ENCODE measurements around the gene ENAH. TPM values are rescaled to one million over a fixed set of nuclear protein-coding genes. Genes with fewer than 3 reads are reported as not detected.
A peak's percentile ranks its signal among the peaks of the same experiment; 100 is the strongest.

ENAH gene
- total and polyA plus RNA-seq, 4 donors = 47.3 to 415 (median 115) TPM

DNA sequence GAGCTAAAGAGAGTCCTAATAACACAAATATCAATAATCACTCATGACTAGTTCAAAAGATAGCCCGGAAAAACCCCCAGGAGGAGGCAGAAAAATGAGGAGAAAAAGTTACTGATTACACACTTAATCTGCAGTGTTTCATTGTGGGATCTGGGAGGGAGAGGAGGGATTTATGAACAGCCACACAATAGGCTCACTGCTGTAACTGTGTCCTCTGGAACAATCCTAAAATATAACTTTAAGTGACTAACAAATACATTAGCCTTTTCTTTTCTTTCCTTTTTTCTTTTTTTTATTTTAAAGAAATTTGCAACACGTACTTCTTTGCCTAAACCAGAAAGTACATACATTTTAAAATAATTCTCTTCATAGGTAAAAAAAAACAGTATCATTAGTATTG, 118.8 kb downstream of the ENAH start:
- DNase-seq = no peak
- H3K9me3 ChIP-seq (ENCODE audit: control insufficient read depth, low read length) = no peaks in the 10 kb centered on the region
- WGBS, 2 donors = 94% methylated on average over 2 of the region's 2 CpGs
- ATAC-seq (ENCODE audit: low FRiP score) = no peak
- H3K27ac ChIP-seq (ENCODE audit: low read depth in 1 of 2, low read length in 2 of 2) = no peak overlapping the region
- H3K4me1 ChIP-seq (ENCODE audit: control insufficient read depth in 1 of 2, insufficient read depth in 2 of 2, low read length in 2 of 2) = no peaks in the 10 kb centered on the region
- intact Hi-C loops (cut with DNase I) = no loop called here
- H3K27me3 ChIP-seq (ENCODE audit: control insufficient read depth in 1 of 2, insufficient read depth in 2 of 2, low read length in 1 of 2) = no peaks in the 10 kb centered on the region
- H3K4me3 ChIP-seq (ENCODE audit: low read length in 2 of 2) = no peak overlapping the region
- H3K36me3 ChIP-seq (ENCODE audit: control insufficient read depth in 1 of 2, insufficient read depth in 2 of 2, low read length in 1 of 2) = no peaks in the 10 kb centered on the region

- no peaks in the 10 kb centered on the region for H3K4me1 ChIP-seq (ENCODE audit: control insufficient read depth in 1 of 2, insufficient read depth in 2 of 2, low read length in 2 of 2)
- no peak overlapping the region for H3K4me3 ChIP-seq (ENCODE audit: low read length in 2 of 2)
- no peaks in the 10 kb centered on the region for H3K27me3 ChIP-seq (ENCODE audit: control insufficient read depth in 1 of 2, insufficient read depth in 2 of 2, low read length in 1 of 2)
- no peak for ATAC-seq (ENCODE audit: low FRiP score)
- no peak overlapping the region for H3K27ac ChIP-seq (ENCODE audit: low read depth in 1 of 2, low read length in 2 of 2)
- DNase-seq = no peak
- H3K36me3 ChIP-seq (ENCODE audit: control insufficient read depth in 1 of 2, insufficient read depth in 2 of 2, low read length in 1 of 2) = no peaks in the 10 kb centered on the region
- intact Hi-C loops (cut with DNase I) = no loop called here
- no peaks in the 10 kb centered on the region for H3K9me3 ChIP-seq (ENCODE audit: control insufficient read depth, low read length)
- WGBS, 2 donors = 92 to 93% methylated on average over 1 of the region's 1 CpG
Measured at GRCh38 chr1:225533238-225533637, 119.7 kb downstream of the ENAH start.

DNA sequence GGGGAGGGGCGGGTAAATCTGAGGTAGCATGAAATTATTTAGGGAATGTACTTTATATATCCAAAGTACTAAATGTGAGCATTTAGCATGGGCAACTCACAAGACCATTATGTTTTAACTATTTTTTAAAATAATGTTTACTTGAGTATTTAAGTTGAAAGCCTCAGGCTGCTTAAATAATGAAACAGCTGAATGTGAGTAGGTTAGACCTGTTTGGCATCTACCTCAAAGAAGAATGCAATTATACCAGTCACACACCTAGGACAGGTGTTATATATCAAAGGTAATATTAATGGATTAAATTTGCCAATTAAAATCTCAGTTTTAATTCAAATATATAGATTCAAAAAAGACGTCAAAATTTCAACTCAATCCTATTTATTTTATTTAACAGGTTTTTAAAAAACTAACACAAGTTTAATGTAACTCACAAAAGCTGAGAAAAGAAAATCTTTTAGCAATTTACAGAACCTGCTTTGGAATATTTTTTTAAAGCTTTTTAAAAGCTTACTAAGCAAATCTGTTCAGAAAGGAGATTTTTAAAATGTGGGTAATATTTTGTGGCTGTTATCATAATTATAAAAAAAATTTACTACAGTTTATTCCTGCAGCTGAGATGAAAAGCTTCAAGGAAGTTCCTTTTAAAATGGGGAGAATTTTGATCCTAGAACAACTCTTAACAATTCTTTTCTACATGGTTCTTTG, 120.5 kb downstream of the ENAH start:
- H3K36me3 ChIP-seq (ENCODE audit: control insufficient read depth in 1 of 2, insufficient read depth in 2 of 2, low read length in 1 of 2) = no peaks in the 10 kb centered on the region
- no peaks in the 10 kb centered on the region for H3K27me3 ChIP-seq (ENCODE audit: control insufficient read depth in 1 of 2, insufficient read depth in 2 of 2, low read length in 1 of 2)
- intact Hi-C loops (cut with DNase I) = no loop called here
- no peak overlapping the region for H3K27ac ChIP-seq (ENCODE audit: low read depth in 1 of 2, low read length in 2 of 2)
- H3K4me3 ChIP-seq (ENCODE audit: low read length in 2 of 2) = no peak overlapping the region
- 79 to 84% methylated on average over 2 of the region's 2 CpGs for WGBS, 2 donors
- no peak for DNase-seq
- no peaks in the 10 kb centered on the region for H3K9me3 ChIP-seq (ENCODE audit: control insufficient read depth, low read length)
- no peak for ATAC-seq (ENCODE audit: low FRiP score)
- H3K4me1 ChIP-seq (ENCODE audit: control insufficient read depth in 1 of 2, insufficient read depth in 2 of 2, low read length in 2 of 2) = peaks cover 0 to 2% of the 10 kb centered on the region in 2 donors

DNA sequence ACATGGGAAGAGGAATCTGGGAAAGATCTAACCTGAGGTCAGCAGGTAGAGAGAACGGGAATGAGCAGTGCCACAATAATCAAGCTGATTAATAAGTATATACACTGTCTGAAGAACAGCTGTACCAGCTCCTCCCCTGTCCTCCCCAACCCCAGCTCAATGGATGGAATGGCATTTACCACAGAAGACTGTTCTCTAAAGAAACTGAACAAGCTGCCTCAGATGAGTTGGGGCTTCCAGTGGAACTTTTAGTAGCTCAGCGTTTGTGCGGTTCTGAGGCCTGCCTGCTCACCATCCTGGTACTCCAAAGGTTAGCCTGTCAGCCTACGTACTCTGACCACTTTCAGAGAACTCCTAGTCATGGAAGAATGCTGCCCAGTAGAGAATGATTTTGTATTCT, 123.2 kb downstream of the ENAH start:
- H3K27ac ChIP-seq (ENCODE audit: low read depth in 1 of 2, low read length in 2 of 2) = no peak overlapping the region
- no peaks in the 10 kb centered on the region for H3K9me3 ChIP-seq (ENCODE audit: control insufficient read depth, low read length)
- no peaks in the 10 kb centered on the region for H3K27me3 ChIP-seq (ENCODE audit: control insufficient read depth in 1 of 2, insufficient read depth in 2 of 2, low read length in 1 of 2)

GRCh38 chr1:225527575-225527974, 125.3 kb downstream of the ENAH start:
- 68% methylated on average over 5 of the region's 5 CpGs for WGBS, 2 donors
- H3K27me3 ChIP-seq (ENCODE audit: control insufficient read depth in 1 of 2, insufficient read depth in 2 of 2, low read length in 1 of 2) = no peaks in the 10 kb centered on the region
- H3K4me1 ChIP-seq (ENCODE audit: control insufficient read depth in 1 of 2, insufficient read depth in 2 of 2, low read length in 2 of 2) = peaks cover 0 to 4% of the 10 kb centered on the region in 2 donors
- DNase-seq = no peak
- intact Hi-C loops (cut with DNase I) = no loop called here
- H3K27ac ChIP-seq (ENCODE audit: low read depth in 1 of 2, low read length in 2 of 2) = peak overlapping the region; percentile 22 to 44
- no peaks in the 10 kb centered on the region for H3K36me3 ChIP-seq (ENCODE audit: control insufficient read depth in 1 of 2, insufficient read depth in 2 of 2, low read length in 1 of 2)
- no peak for ATAC-seq (ENCODE audit: low FRiP score)
- H3K9me3 ChIP-seq (ENCODE audit: control insufficient read depth, low read length) = no peaks in the 10 kb centered on the region
- no peak overlapping the region for H3K4me3 ChIP-seq (ENCODE audit: low read length in 2 of 2)

More for the DNA sequence above, 123.2 kb downstream of the ENAH start:
- no peaks in the 10 kb centered on the region for H3K36me3 ChIP-seq (ENCODE audit: control insufficient read depth in 1 of 2, insufficient read depth in 2 of 2, low read length in 1 of 2)
- peaks cover 0 to 4% of the 10 kb centered on the region in 2 donors for H3K4me1 ChIP-seq (ENCODE audit: control insufficient read depth in 1 of 2, insufficient read depth in 2 of 2, low read length in 2 of 2)
- no peak overlapping the region for H3K4me3 ChIP-seq (ENCODE audit: low read length in 2 of 2)
- ATAC-seq (ENCODE audit: low FRiP score) (no peak), DNase-seq (no peak)
- intact Hi-C loops (cut with DNase I) = no loop called here
- WGBS, 2 donors = 91 to 96% methylated on average over 4 of the region's 4 CpGs

DNA sequence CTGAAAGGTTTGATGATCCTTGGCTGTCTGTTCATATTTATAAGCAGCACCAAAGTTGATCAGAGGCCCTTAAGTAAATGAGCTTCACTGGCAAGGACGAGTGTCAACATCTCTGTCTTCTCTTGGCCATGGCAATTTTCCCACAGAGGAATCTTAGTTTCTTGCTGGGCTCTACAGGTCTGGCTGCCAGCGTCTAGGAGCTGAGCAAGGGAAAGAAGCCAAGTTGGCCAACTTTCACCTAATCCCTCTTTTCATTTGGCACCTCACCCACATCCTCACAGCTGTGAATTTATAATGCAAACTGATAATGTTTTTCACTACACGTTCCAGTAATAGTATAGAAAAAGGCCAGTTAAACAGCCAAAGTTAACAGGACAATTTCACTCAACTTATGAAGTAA, 126.0 kb downstream of the ENAH start:
- ATAC-seq (ENCODE audit: low FRiP score) = no peak
- peak overlapping the region in 1 of 2 donors; percentile 22 for H3K27ac ChIP-seq (ENCODE audit: low read depth in 1 of 2, low read length in 2 of 2)
- no peaks in the 10 kb centered on the region for H3K27me3 ChIP-seq (ENCODE audit: control insufficient read depth in 1 of 2, insufficient read depth in 2 of 2, low read length in 1 of 2)
- no peak for DNase-seq
- intact Hi-C loops (cut with DNase I) = no loop called here
- H3K4me3 ChIP-seq (ENCODE audit: low read length in 2 of 2) = no peak overlapping the region
- peaks cover 0 to 4% of the 10 kb centered on the region in 2 donors for H3K4me1 ChIP-seq (ENCODE audit: control insufficient read depth in 1 of 2, insufficient read depth in 2 of 2, low read length in 2 of 2)
- H3K9me3 ChIP-seq (ENCODE audit: control insufficient read depth, low read length) = no peaks in the 10 kb centered on the region
- no peaks in the 10 kb centered on the region for H3K36me3 ChIP-seq (ENCODE audit: control insufficient read depth in 1 of 2, insufficient read depth in 2 of 2, low read length in 1 of 2)
- 3 to 4% methylated on average over 3 of the region's 3 CpGs for WGBS, 2 donors

DNA sequence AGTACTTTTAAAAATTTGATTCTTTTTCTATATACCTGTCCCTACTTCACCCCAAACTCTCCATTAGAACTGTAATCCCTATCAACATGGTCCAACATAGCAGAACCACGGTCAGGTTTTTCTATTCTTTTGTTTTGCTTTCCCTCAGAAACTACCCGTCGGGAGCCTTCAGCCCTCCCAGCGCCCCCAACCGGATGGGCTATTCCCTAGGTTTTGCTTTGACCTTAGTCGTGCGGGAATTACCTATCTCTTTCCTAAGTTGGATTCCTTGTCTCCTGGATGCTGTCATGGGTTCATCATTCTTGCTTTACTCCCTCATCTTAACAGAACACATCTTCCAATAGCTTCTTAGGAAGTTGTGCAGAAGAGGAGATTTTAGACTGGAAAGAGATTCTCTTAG, 127.5 kb downstream of the ENAH start:
- Histone ChIP-seq H3K27me3 (ENCODE audit: control insufficient read depth in 1 of 2, insufficient read depth in 2 of 2, low read length in 1 of 2) (no peaks in the 10 kb centered on the region), H3K9me3 (ENCODE audit: control insufficient read depth, low read length) (no peaks in the 10 kb centered on the region), H3K27ac (ENCODE audit: low read depth in 1 of 2, low read length in 2 of 2) (no peak overlapping the region), H3K36me3 (ENCODE audit: control insufficient read depth in 1 of 2, insufficient read depth in 2 of 2, low read length in 1 of 2) (no peaks in the 10 kb centered on the region), H3K4me1 (ENCODE audit: control insufficient read depth in 1 of 2, insufficient read depth in 2 of 2, low read length in 2 of 2) (peaks cover 0 to 4% of the 10 kb centered on the region in 2 donors), H3K4me3 (ENCODE audit: low read length in 2 of 2) (no peak overlapping the region)
- DNase-seq (no peak), ATAC-seq (ENCODE audit: low FRiP score) (no peak)
- intact Hi-C loops (cut with DNase I) = no loop called here
- WGBS, 2 donors = 93 to 94% methylated on average over 7 of the region's 7 CpGs

GRCh38 chr1:225524570-225524969, 128.4 kb downstream of the ENAH start:
- H3K27ac ChIP-seq (ENCODE audit: low read depth in 1 of 2, low read length in 2 of 2) = no peak overlapping the region
- WGBS, 2 donors = 25 to 43% methylated on average over 6 of the region's 6 CpGs
- DNase-seq = no peak
- H3K27me3 ChIP-seq (ENCODE audit: control insufficient read depth in 1 of 2, insufficient read depth in 2 of 2, low read length in 1 of 2) = no peaks in the 10 kb centered on the region
- intact Hi-C loops (cut with DNase I) = no loop called here
- no peak for ATAC-seq (ENCODE audit: low FRiP score)
- H3K36me3 ChIP-seq (ENCODE audit: control insufficient read depth in 1 of 2, insufficient read depth in 2 of 2, low read length in 1 of 2) = no peaks in the 10 kb centered on the region
- no peak overlapping the region for H3K4me3 ChIP-seq (ENCODE audit: low read length in 2 of 2)
- H3K9me3 ChIP-seq (ENCODE audit: control insufficient read depth, low read length) = no peaks in the 10 kb centered on the region
- peaks cover 0 to 4% of the 10 kb centered on the region in 2 donors for H3K4me1 ChIP-seq (ENCODE audit: control insufficient read depth in 1 of 2, insufficient read depth in 2 of 2, low read length in 2 of 2)

DNA sequence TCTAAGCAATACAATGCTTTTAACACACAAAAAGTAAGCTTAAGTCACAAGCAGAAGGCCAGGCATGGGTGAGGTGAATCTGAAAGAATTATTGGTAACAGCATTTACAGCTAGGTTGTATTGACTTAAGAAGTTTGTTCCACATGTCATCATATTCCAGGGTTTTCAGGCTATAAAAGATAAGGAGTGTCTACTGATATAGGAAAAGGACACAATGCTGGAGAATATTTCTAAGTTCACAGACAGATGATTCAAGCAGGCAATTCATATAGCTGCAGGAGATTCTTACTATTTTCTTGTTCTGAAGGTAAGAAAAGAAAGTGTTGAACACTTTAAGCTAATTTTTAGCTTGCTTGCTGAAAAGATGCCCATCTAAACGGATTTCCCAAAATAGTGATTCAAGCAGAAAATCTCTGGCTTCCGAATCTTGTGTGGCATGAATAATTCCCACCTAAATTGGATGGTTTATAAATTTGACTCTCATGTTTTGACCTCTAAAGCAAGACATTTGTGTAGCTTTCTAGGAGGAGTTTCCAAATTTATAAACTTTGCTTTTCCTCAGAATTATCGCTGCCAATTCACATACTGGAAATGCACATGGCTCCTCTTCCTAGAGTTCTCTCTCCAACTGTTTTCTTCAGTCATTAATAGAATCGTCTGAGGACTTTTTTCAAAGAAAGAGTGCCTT, 129.5 kb downstream of the ENAH start:
- WGBS, 2 donors = 3 to 10% methylated on average over 4 of the region's 4 CpGs
- intact Hi-C loops (cut with DNase I) = no loop called here

More for the DNA sequence above, 129.5 kb downstream of the ENAH start:
- DNase-seq (no peak), ATAC-seq (ENCODE audit: low FRiP score) (no peak)
- H3K27ac ChIP-seq (ENCODE audit: low read depth in 1 of 2, low read length in 2 of 2) = no peak overlapping the region
- no peaks in the 10 kb centered on the region for H3K36me3 ChIP-seq (ENCODE audit: control insufficient read depth in 1 of 2, insufficient read depth in 2 of 2, low read length in 1 of 2)
- no peak overlapping the region for H3K4me3 ChIP-seq (ENCODE audit: low read length in 2 of 2)
- H3K9me3 ChIP-seq (ENCODE audit: control insufficient read depth, low read length) = no peaks in the 10 kb centered on the region
- H3K4me1 ChIP-seq (ENCODE audit: control insufficient read depth in 1 of 2, insufficient read depth in 2 of 2, low read length in 2 of 2) = peaks cover 0 to 4% of the 10 kb centered on the region in 2 donors
- no peaks in the 10 kb centered on the region for H3K27me3 ChIP-seq (ENCODE audit: control insufficient read depth in 1 of 2, insufficient read depth in 2 of 2, low read length in 1 of 2)
